Keratinocyte (primary cell): ENCODE measurements around the gene MRPL43. TPM values are rescaled to one million over a fixed set of nuclear protein-coding genes. Genes with fewer than 3 reads are reported as not detected.

Experiments
- DNase-seq: peaks from one replicate; pipeline ENCODE4 v3.0.0-alpha.2; 2011; ENCODE audit warnings: low read depth, missing footprints, low spot score
- FAIRE-seq: peaks from 2 replicates; lab custom pipeline; 2011; peaks lifted over from hg19 to GRCh38; lab: Jason Lieb, UNC
- H2AFZ ChIP-seq: 2 replicates; pipeline ENCODE4 v1.6.0; 2012; ENCODE audit warnings: low read length, control low read depth, inconsistent platforms; ENCODE audit not compliant: control insufficient read depth
- H3K27ac ChIP-seq: 2 replicates; pipeline ENCODE4 v1.5.1; 2011; ENCODE audit warnings: low read length; ENCODE audit not compliant: control insufficient read depth, insufficient read depth
- H3K27me3 ChIP-seq: 3 replicates; pipeline ENCODE4 v1.6.0; 2011; ENCODE audit warnings: low read length; ENCODE audit not compliant: control insufficient read depth, insufficient read depth; ENCODE audit errors: extremely low read depth
- H3K36me3 ChIP-seq, 2 experiments: 2 replicates in 1 of 2; 3 replicates in 1 of 2; pipeline ENCODE4 v1.5.1; 2011; ENCODE audit warnings: low read length in 2 of 2, mild to moderate bottlenecking in 1 of 2; ENCODE audit not compliant: control insufficient read depth in 2 of 2, insufficient read depth in 2 of 2; ENCODE audit errors: extremely low read depth in 1 of 2
- H3K4me1 ChIP-seq: 3 replicates; pipeline ENCODE4 v1.5.1; 2011; ENCODE audit warnings: low read length; ENCODE audit not compliant: control insufficient read depth, insufficient read depth; ENCODE audit errors: extremely low read depth
- H3K4me2 ChIP-seq: 3 replicates; pipeline ENCODE4 v1.6.0; 2011; ENCODE audit warnings: low read depth, low read length; ENCODE audit not compliant: control insufficient read depth, insufficient read depth; ENCODE audit errors: extremely low read depth
- H3K4me3 ChIP-seq, 3 experiments: fragments of 200-600 bp in 1 of 3; sonication (generic) in 1 of 3; 2 replicates in 2 of 3; 3 replicates in 1 of 3; pipeline ENCODE4 v1.5.1; 2011 to 2016; ENCODE audit warnings: low read length in 3 of 3, mild to moderate bottlenecking in 3 of 3, control low read depth in 2 of 3, inconsistent platforms in 1 of 3, low read depth in 1 of 3, mixed read lengths in 1 of 3, mixed run types in 1 of 3, moderate library complexity in 1 of 3; ENCODE audit not compliant: control insufficient read depth in 2 of 3, insufficient read depth in 2 of 3; ENCODE audit errors: extremely low read depth in 1 of 3
- H3K79me2 ChIP-seq: 2 replicates; pipeline ENCODE4 v1.6.0; 2012; ENCODE audit warnings: low read length; ENCODE audit not compliant: control insufficient read depth, insufficient read depth
- H3K9ac ChIP-seq: 3 replicates; pipeline ENCODE4 v1.6.0; 2011; ENCODE audit warnings: low read length; ENCODE audit not compliant: control insufficient read depth, insufficient read depth; ENCODE audit errors: extremely low read depth
- H3K9me1 ChIP-seq: 3 replicates; pipeline ENCODE4 v1.6.0; 2011; ENCODE audit warnings: low read length; ENCODE audit not compliant: control insufficient read depth, insufficient read depth; ENCODE audit errors: extremely low read depth
- H3K9me3 ChIP-seq: 2 replicates; pipeline ENCODE4 v1.5.1; 2012; ENCODE audit warnings: low read depth, low read length; ENCODE audit not compliant: control insufficient read depth
- H4K20me1 ChIP-seq: 3 replicates; pipeline ENCODE4 v1.6.0; 2011; ENCODE audit warnings: low read length; ENCODE audit not compliant: control insufficient read depth, insufficient read depth; ENCODE audit errors: extremely low read depth
- CTCF ChIP-seq, 3 experiments: IDR thresholded peaks in 1 of 3; conservative IDR thresholded peaks in 1 of 3; optimal IDR thresholded peaks in 1 of 3; 2 replicates in 2 of 3; 3 replicates in 1 of 3; pipeline versions ENCODE3 to v1.5.1; 2011; ENCODE audit warnings: low read length in 3 of 3, mild to moderate bottlenecking in 3 of 3, moderate library complexity in 2 of 3, control low read depth in 1 of 3, inconsistent platforms in 1 of 3; ENCODE audit not compliant: insufficient read depth in 2 of 3; ENCODE audit errors: extremely low read depth in 1 of 3
- EZH2 ChIP-seq: IDR thresholded peaks from one replicate; pipeline ENCODE4 v1.6.1; 2012; ENCODE audit warnings: inconsistent platforms, mild to moderate bottlenecking, low read length, moderate library complexity
- dilution Hi-C: fragments of 300-500 bp; cut with MboI; formaldehyde crosslinking; loops from one replicate; pipeline ENCODE4 v1.7.0; 2020; ENCODE audit warnings: low sequenced_read_pairs; ENCODE audit not compliant: extremely low pct_ligation_motif_present
- polyA plus RNA-seq, 5 experiments: library from polyadenylated mRNA; depleted of rRNA in 3 of 5; stranded (reverse) in 3 of 5; stranded (forward) in 1 of 5; unstranded in 1 of 5; fragments of >200 nt; gene quantifications; 1 replicate in 1 of 5; 2 replicates in 3 of 5; 3 replicates in 1 of 5; pipeline versions ENCODE4 v1.2.1 to v1.2.3, GENCODE V29; 2011 to 2012; ENCODE audit warnings: missing spikeins in 2 of 5, low read depth in 1 of 5, low replicate concordance in 1 of 5

The MRPL43 gene
- polyA plus RNA-seq, 1 donor (not counting 4 experiments of a cell fraction or from before 2014, with no cell fraction given) = 71.1 TPM

GRCh38 chr10:100998183-100998990, 11.1 kb upstream of the MRPL43 start:
- TF ChIP-seq CTCF (optimal IDR thresholded peaks at IDR 0.05 in 1 of 3, IDR thresholded peaks at IDR 0.05 in 1 of 3, conservative IDR thresholded peaks at IDR 0.05 in 1 of 3; ENCODE audit: extremely low read depth in 1 of 3, insufficient read depth in 2 of 3, low read length in 3 of 3) (no peak), EZH2 (no peak)
- Histone ChIP-seq H3K27me3 (no peaks in the 10 kb centered on the region), H3K9ac (peak overlapping the region; percentile 93), H3K9me3 (no peaks in the 10 kb centered on the region), H3K79me2 (peaks cover 26% of the 10 kb centered on the region), H2AFZ (peak overlapping the region; percentile 73), H3K36me3 (peaks cover 9 to 15% of the 10 kb centered on the region in 2 experiments), H3K4me2 (peak overlapping the region; percentile 93), H3K27ac (peak overlapping the region; percentile 73), H3K4me1 (peaks cover 17% of the 10 kb centered on the region), H3K9me1 (no peaks in the 10 kb centered on the region), H3K4me3 (peak overlapping the region; percentile 76 to 90 (median 82)), H4K20me1 (no peaks in the 10 kb centered on the region)
- dilution Hi-C loops = no loop called here
- DNase-seq (peak; percentile 45), FAIRE-seq (peak; percentile 29)

GRCh38 chr10:100997360-100998182, 10.3 kb upstream of the MRPL43 start:
- Histone ChIP-seq H3K4me3 (peak overlapping the region; percentile 76 to 90 (median 82)), H4K20me1 (no peaks in the 10 kb centered on the region), H3K4me1 (peaks cover 17% of the 10 kb centered on the region), H3K36me3 (peaks cover 9 to 14% of the 10 kb centered on the region in 2 experiments), H3K9me3 (no peaks in the 10 kb centered on the region), H3K4me2 (peak overlapping the region; percentile 93), H3K9me1 (no peaks in the 10 kb centered on the region), H3K9ac (peak overlapping the region; percentile 93), H3K27me3 (no peaks in the 10 kb centered on the region), H3K79me2 (peaks cover 22% of the 10 kb centered on the region), H3K27ac (peak overlapping the region; percentile 73), H2AFZ (peak overlapping the region; percentile 80)
- FAIRE-seq (no peak), DNase-seq (no peak)
- dilution Hi-C loops = no loop called here
- peak; percentile 81 to 99 (median 82) for TF ChIP-seq CTCF (optimal IDR thresholded peaks at IDR 0.05 in 1 of 3, IDR thresholded peaks at IDR 0.05 in 1 of 3, conservative IDR thresholded peaks at IDR 0.05 in 1 of 3; ENCODE audit: extremely low read depth in 1 of 3, insufficient read depth in 2 of 3, low read length in 3 of 3)
- TF ChIP-seq EZH2 = no peak
